CD4-positive, alpha-beta T cell treated with Interleukin-15 for 1 hour (primary cell): ENCODE results near the gene KCTD7.
"Not testable (repeated sequence)": the region's sequence is repeated elsewhere in the genome, so short reads cannot be mapped to it uniquely, and the experiment has no call there.

Experiments
- DNase-seq: peaks from one replicate; pipeline ENCODE4 v3.0.0-alpha.2; 2020

KCTD7 gene

GRCh38 chr7:66655113-66655806, 26.6 kb downstream of the KCTD7 start:
- DNase-seq = peak; percentile 35

GRCh38 chr7:66655826-66656485, 27.3 kb downstream of the KCTD7 start:
- DNase-seq = not testable (repeated sequence)

GRCh38 chr7:66657798-66658197, 29.1 kb downstream of the KCTD7 start:
- no peak for DNase-seq

GRCh38 chr7:66662646-66663264, 34.1 kb downstream of the KCTD7 start:
- DNase-seq = no peak

GRCh38 chr7:66664590-66665293, 36.1 kb downstream of the KCTD7 start:
- DNase-seq = no peak

GRCh38 chr7:66666313-66666952, 37.8 kb downstream of the KCTD7 start:
- DNase-seq = no peak

- DNase-seq = no peak
Measured at GRCh38 chr7:66667023-66667728, 38.5 kb downstream of the KCTD7 start.

GRCh38 chr7:66668112-66668511, 39.4 kb downstream of the KCTD7 start:
- no peak for DNase-seq

- DNase-seq = no peak
Measured at GRCh38 chr7:66668677-66669076, 40.0 kb downstream of the KCTD7 start.

- no peak for DNase-seq
Measured at GRCh38 chr7:66669088-66669487, 40.4 kb downstream of the KCTD7 start.

- no peak for DNase-seq
Measured at GRCh38 chr7:66669496-66669895, 40.8 kb downstream of the KCTD7 start.

GRCh38 chr7:66671034-66671433, 42.4 kb downstream of the KCTD7 start:
- no peak for DNase-seq

- not testable (repeated sequence) for DNase-seq
Measured at GRCh38 chr7:66671486-66671885, 42.8 kb downstream of the KCTD7 start.

GRCh38 chr7:66672432-66673123, 43.9 kb downstream of the KCTD7 start:
- DNase-seq = not testable (repeated sequence)

GRCh38 chr7:66673124-66673640, 44.5 kb downstream of the KCTD7 start:
- not testable (repeated sequence) for DNase-seq

GRCh38 chr7:66679633-66680244, 51.1 kb downstream of the KCTD7 start:
- DNase-seq = no peak

- DNase-seq = peak; percentile 96
Measured at GRCh38 chr7:66681491-66682349, 53.0 kb downstream of the KCTD7 start.

- DNase-seq = no peak
Measured at GRCh38 chr7:66682350-66683093, 53.8 kb downstream of the KCTD7 start.

- not testable (repeated sequence) for DNase-seq
Measured at GRCh38 chr7:66683094-66683769, 54.6 kb downstream of the KCTD7 start.
